ENCODE measurements around the gene RNF207.
A peak's percentile ranks its signal among the peaks of the same experiment; 100 is the strongest.

RNF207 gene

DNA sequence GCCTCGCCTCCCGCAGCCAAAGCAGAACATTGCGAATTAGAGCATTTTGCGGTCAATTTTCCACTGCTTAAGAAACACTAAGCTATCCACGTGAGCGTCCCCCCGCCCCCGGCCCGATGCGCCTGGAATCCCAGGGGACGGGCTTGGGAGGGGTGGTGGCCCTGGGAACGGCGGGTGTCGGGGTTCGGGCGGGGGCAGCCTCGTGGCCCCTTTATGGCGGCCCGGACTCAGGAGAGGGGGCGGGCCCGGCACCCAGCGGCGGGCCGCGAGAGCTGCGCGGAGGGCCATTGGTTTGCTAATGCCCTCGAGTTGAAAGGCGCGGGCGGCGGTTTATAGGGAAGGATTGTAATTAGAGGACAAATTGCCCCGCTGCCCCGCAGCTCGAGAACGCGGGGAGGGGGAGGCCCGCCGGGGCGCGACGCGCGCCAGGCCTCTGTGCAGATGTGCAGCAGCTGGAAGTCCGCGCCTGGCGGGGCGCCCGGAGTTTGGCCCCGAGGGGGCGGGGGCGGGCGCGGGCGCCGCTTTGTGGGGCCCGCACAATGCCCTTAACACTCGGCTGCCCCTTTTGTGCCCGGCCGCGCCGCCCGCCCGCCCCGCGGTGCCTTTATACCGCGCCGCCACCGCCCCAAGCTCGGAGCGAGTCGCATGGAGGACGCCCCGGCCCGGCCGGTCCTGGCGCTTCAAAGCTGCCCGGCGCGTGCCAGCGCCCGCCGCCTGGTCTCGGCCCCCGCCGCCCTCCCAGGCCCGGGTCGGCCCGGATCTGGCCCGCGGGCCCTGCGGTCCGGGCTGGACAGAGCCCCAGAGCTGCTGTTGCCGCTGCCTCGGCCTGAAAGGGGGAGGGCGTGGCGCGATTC is 36.2 kb downstream of the RNF207 start:
- Histone ChIP-seq H3K9me2 (replicated peaks; ENCODE audit: insufficient read depth, low read length) (no peaks in the 10 kb centered on the region), H3K27me3 (ENCODE audit: low read length) (no peaks in the 10 kb centered on the region), H2AFZ (ENCODE audit: low read depth, low read length, severe bottlenecking) (no peak overlapping the region), H3K79me2 (ENCODE audit: insufficient read depth, low read length) (no peaks in the 10 kb centered on the region), H3F3A (ENCODE audit: insufficient read depth) (no peaks in the 10 kb centered on the region), H3K4me3 (ENCODE audit: insufficient read depth, low read length, poor library complexity, severe bottlenecking) (no peak overlapping the region), H3K4me2 (ENCODE audit: low read depth, low read length, poor library complexity, severe bottlenecking) (no peak overlapping the region), H4K20me1 (ENCODE audit: low read depth, low read length) (no peaks in the 10 kb centered on the region), H3K27ac (ENCODE audit: low read depth, low read length) (no peak overlapping the region), H3K9ac (ENCODE audit: low read length) (no peak overlapping the region), H3K9me3 (ENCODE audit: insufficient read depth, low read length) (no peaks in the 10 kb centered on the region), H3K36me3 (ENCODE audit: low read length) (no peaks in the 10 kb centered on the region)
- 0 out of 2 replicates have a peak, but pooled peaks have one; percentile 32 for TF ChIP-seq EZH2phosphoT487 (conservative IDR thresholded peaks at IDR 0.05; ENCODE audit: low read length)
- TF ChIP-seq, protein P1, sequence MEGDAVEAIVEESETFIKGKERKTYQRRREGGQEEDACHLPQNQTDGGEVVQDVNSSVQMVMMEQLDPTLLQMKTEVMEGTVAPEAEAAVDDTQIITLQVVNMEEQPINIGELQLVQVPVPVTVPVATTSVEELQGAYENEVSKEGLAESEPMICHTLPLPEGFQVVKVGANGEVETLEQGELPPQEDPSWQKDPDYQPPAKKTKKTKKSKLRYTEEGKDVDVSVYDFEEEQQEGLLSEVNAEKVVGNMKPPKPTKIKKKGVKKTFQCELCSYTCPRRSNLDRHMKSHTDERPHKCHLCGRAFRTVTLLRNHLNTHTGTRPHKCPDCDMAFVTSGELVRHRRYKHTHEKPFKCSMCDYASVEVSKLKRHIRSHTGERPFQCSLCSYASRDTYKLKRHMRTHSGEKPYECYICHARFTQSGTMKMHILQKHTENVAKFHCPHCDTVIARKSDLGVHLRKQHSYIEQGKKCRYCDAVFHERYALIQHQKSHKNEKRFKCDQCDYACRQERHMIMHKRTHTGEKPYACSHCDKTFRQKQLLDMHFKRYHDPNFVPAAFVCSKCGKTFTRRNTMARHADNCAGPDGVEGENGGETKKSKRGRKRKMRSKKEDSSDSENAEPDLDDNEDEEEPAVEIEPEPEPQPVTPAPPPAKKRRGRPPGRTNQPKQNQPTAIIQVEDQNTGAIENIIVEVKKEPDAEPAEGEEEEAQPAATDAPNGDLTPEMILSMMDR (IDR thresholded peaks at IDR 0.05; ENCODE audit: insufficient read depth, low read length, poor library complexity, severe bottlenecking) = no peak

DNA sequence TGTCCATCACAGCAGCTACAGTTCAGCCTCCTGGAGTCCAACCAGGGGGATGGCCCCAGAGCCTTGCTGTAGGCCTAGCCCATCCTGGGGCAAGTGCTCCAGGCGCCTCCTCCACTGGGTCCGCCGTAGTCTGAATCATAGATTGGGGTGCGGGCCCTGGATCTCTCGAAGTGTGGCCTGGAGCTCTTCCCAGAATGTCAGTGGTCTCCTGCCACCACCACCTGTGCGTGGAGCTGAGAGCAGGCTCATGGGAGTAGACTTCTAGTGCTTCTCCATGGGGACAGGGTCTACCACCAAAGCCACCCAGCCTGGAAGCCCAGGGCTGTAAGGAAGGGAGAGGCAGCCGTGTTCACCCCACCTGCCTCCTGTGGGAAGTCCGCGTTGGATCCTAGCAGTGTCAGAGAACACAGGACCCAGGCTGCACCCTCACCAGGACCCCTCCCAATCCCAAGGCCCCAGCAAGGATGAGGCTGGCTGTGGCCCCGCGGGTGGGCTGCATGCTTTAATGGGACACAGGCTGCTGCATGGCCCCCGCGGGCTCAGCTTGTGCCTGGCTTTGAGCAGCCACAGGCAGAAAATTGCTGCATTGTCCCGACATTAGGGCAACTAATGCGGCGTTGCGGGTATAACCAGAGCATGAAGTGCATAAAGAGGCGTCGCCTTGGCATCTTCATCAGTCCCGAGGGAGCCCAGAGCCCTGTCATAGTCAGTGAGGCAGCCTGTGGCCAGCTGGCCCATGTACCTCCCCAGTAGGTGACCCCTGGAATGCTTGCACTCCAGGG is 37.3 kb downstream of the RNF207 start:
- H3K9me2 ChIP-seq (replicated peaks; ENCODE audit: insufficient read depth, low read length) = no peaks in the 10 kb centered on the region
- H3K4me3 ChIP-seq (ENCODE audit: insufficient read depth, low read length, poor library complexity, severe bottlenecking) = no peak overlapping the region
- H3K27me3 ChIP-seq (ENCODE audit: low read length) = no peaks in the 10 kb centered on the region
- no peak for TF ChIP-seq EZH2phosphoT487 (conservative IDR thresholded peaks at IDR 0.05; ENCODE audit: low read length)
- TF ChIP-seq, protein P1 (IDR thresholded peaks at IDR 0.05; ENCODE audit: insufficient read depth, low read length, poor library complexity, severe bottlenecking) = no peak
- no peaks in the 10 kb centered on the region for H3K36me3 ChIP-seq (ENCODE audit: low read length)
- H3K9ac ChIP-seq (ENCODE audit: low read length) = no peak overlapping the region
- no peak overlapping the region for H3K27ac ChIP-seq (ENCODE audit: low read depth, low read length)
- no peaks in the 10 kb centered on the region for H3K79me2 ChIP-seq (ENCODE audit: insufficient read depth, low read length)
- no peaks in the 10 kb centered on the region for H3K9me3 ChIP-seq (ENCODE audit: insufficient read depth, low read length)
- H4K20me1 ChIP-seq (ENCODE audit: low read depth, low read length) = no peaks in the 10 kb centered on the region
- no peaks in the 10 kb centered on the region for H3F3A ChIP-seq (ENCODE audit: insufficient read depth)
- no peak overlapping the region for H3K4me2 ChIP-seq (ENCODE audit: low read depth, low read length, poor library complexity, severe bottlenecking)
- no peak overlapping the region for H2AFZ ChIP-seq (ENCODE audit: low read depth, low read length, severe bottlenecking)

DNA sequence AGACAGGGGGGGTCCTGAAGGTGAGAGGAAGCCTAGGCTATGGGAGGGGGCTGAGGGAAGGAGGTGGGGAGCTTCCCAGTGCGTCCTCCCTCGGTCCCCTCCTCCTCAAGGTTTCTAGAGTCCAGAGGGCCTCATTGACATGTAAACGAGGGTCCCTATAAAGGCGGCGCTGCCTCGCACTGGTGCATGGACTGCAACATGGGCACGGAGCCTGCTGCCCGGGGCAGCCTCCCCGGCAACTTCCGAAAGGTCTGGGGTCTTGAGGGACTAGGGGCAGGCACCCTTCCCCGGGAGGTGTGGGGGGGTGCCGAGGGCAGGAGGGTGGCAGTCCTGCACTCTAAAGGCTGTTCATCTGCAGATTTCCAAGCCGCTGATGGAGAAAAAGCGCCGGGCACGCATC is 38.1 kb downstream of the RNF207 start, which contains the start of gene HES3:
Gene HES3, plus strand, starts transcription at position 187 of the 400 bp plus-strand sequence. Its CDS starts 187 bp downstream, at position 374.
- Histone ChIP-seq H3K9me2 (replicated peaks; ENCODE audit: insufficient read depth, low read length) (no peaks in the 10 kb centered on the region), H3K9me3 (ENCODE audit: insufficient read depth, low read length) (no peaks in the 10 kb centered on the region), H3K79me2 (ENCODE audit: insufficient read depth, low read length) (no peaks in the 10 kb centered on the region), H3K9ac (ENCODE audit: low read length) (no peak within 1 kb of the TSS), H3K27me3 (ENCODE audit: low read length) (no peaks in the 10 kb centered on the region), H3K4me3 (ENCODE audit: insufficient read depth, low read length, poor library complexity, severe bottlenecking) (no peak within 1 kb of the TSS), H3K4me2 (ENCODE audit: low read depth, low read length, poor library complexity, severe bottlenecking) (no peak within 1 kb of the TSS), H3F3A (ENCODE audit: insufficient read depth) (no peaks in the 10 kb centered on the region), H3K27ac (ENCODE audit: low read depth, low read length) (no peak within 1 kb of the TSS), H4K20me1 (ENCODE audit: low read depth, low read length) (no peaks in the 10 kb centered on the region), H3K36me3 (ENCODE audit: low read length) (no peaks in the 10 kb centered on the region), H2AFZ (ENCODE audit: low read depth, low read length, severe bottlenecking) (no peak within 1 kb of the TSS)
- TF ChIP-seq, protein P1 (IDR thresholded peaks at IDR 0.05; ENCODE audit: insufficient read depth, low read length, poor library complexity, severe bottlenecking) = no peak
- TF ChIP-seq EZH2phosphoT487 (conservative IDR thresholded peaks at IDR 0.05; ENCODE audit: low read length) = no peak

Data from SU-DHL-6 (cell line).